Measurements from ENCODE around the gene MEA1.

GRCh38 chr6:42996513-42996912 is 17.2 kb downstream of the MEA1 start:
- peak; percentile 44 for TF ChIP-seq CTCF (conservative IDR thresholded peaks at IDR 0.05; ENCODE audit: low read depth, low read length)
- TF ChIP-seq EZH2 (IDR thresholded peaks at IDR 0.05; ENCODE audit: low read length, unreplicated experiment) = no peak

Measured in PC-3 (cell line).